GM03348 (cell line): Measurements from ENCODE around the gene RAMP2.
A peak's percentile ranks its signal among the peaks of the same experiment; 100 is the strongest.
"Not testable (repeated sequence)": the region's sequence is repeated elsewhere in the genome, so short reads cannot be mapped to it uniquely, and the experiment has no call there.

ENCODE experiments used
- DNase-seq: peaks from one replicate; pipeline ENCODE4 v3.0.0; 2012; ENCODE audit warnings: low spot score

Gene RAMP2

GRCh38 chr17:42769964-42770363 is 8.9 kb downstream of the RAMP2 start:
- not testable (repeated sequence) for DNase-seq

GRCh38 chr17:42772945-42773289 is 11.9 kb downstream of the RAMP2 start:
- DNase-seq: no peak

- DNase-seq: peak; percentile 88
Observed at GRCh38 chr17:42773290-42774035, 12.4 kb downstream of the RAMP2 start, which contains the start of gene VPS25. Gene VPS25 (plus strand): TSS chr17:42773449. CDS start chr17:42773476, 27 bp downstream.

- peak; percentile 43 for DNase-seq
Observed at GRCh38 chr17:42774066-42774745, 13.2 kb downstream of the RAMP2 start.

- DNase-seq: no peak
Observed at GRCh38 chr17:42775534-42776098, 14.6 kb downstream of the RAMP2 start.

GRCh38 chr17:42778570-42778969 is 17.5 kb downstream of the RAMP2 start:
- DNase-seq: no peak

- DNase-seq: no peak
Observed at GRCh38 chr17:42779304-42779935, 18.4 kb downstream of the RAMP2 start.

- DNase-seq: peak; percentile 92
Observed at GRCh38 chr17:42779936-42780850, 19.2 kb downstream of the RAMP2 start, which contains the start of gene WNK4. Gene WNK4 (plus strand): TSS chr17:42780610. CDS start chr17:42780699, 89 bp downstream.

- peak; percentile 54 for DNase-seq
Observed at GRCh38 chr17:42780851-42781638, 20.0 kb downstream of the RAMP2 start.

GRCh38 chr17:42781639-42782165 is 20.7 kb downstream of the RAMP2 start:
- DNase-seq: no peak

GRCh38 chr17:42782166-42783061 is 21.4 kb downstream of the RAMP2 start:
- DNase-seq: peak; percentile 72

- peak; percentile 83 for DNase-seq
Observed at GRCh38 chr17:42783062-42783790, 22.2 kb downstream of the RAMP2 start.

- DNase-seq: no peak
Observed at GRCh38 chr17:42783791-42784138, 22.7 kb downstream of the RAMP2 start.

GRCh38 chr17:42784409-42784808 is 23.4 kb downstream of the RAMP2 start:
- no peak for DNase-seq

- no peak for DNase-seq
Observed at GRCh38 chr17:42784811-42785592, 24.0 kb downstream of the RAMP2 start.

GRCh38 chr17:42787266-42787665 is 26.2 kb downstream of the RAMP2 start:
- no peak for DNase-seq

GRCh38 chr17:42791948-42792347 is 30.9 kb downstream of the RAMP2 start:
- DNase-seq: no peak

- DNase-seq: no peak
Observed at GRCh38 chr17:42792545-42792944, 31.5 kb downstream of the RAMP2 start.
